Activated CD8-positive, alpha-beta memory T cell treated with anti-CD3 and anti-CD28 coated beads for 4 hours (primary cell): ENCODE data around the gene FOXS1.
A peak's percentile ranks its signal among the peaks of the same experiment; 100 is the strongest.

Experiments
- DNase-seq, 2 donors: peaks; one replicate each; pipeline ENCODE4 v3.0.0-alpha.2; 2020; ENCODE audit warnings: low read depth in 2 of 2

Gene FOXS1

DNA sequence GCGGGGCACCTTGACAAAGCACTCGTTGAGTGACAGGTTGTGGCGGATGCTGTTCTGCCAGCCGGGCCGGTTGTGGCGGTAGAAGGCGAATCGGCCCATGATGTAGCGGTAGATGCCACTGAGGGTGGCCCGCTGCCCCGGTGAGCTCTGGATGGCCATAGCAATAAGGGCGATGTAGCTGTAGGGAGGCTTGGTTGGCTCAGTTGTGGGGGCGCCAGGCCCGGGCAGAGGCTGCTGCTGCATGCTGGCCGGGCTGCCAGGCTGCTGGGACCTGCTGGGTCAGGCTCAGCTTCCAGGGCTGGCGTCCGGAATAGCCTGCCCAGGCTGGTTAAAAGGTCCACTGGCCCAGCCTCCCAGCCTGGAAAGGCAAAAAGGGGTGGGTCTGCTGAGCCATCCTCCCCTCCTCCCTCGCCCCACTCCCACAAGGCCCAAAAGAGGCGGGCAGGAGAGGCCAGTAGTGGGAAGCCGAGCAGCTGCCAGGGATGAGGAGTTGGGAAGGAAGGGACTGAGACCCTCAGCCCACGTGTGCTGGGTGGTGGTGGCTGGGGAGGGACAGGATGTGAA lies at the start of gene FOXS1:
TSS of gene FOXS1 (minus strand) at position 305 of the 564 bp plus-strand sequence. CDS start at position 243, 62 bp downstream.
- no peak for DNase-seq

DNA sequence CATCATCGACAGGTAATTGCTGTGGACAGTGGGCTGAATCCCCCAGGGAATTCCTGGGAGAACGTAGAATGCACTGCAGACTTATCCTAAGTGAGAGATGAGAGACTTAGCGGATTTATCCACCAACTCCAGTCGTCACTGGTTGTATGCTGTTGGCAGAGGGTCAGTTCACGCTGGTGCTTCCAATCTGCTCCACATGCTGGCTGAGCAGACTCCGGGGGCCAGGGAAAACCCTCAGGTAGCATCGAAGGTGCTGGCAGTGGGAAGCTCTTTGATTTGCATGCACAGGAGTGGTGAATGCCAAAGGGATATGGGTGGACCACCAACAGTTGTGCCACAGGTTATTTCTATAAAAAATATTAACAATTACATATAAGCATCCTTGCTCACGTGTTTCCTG lies 45.2 kb upstream of the FOXS1 start:
- no peak for DNase-seq

DNA sequence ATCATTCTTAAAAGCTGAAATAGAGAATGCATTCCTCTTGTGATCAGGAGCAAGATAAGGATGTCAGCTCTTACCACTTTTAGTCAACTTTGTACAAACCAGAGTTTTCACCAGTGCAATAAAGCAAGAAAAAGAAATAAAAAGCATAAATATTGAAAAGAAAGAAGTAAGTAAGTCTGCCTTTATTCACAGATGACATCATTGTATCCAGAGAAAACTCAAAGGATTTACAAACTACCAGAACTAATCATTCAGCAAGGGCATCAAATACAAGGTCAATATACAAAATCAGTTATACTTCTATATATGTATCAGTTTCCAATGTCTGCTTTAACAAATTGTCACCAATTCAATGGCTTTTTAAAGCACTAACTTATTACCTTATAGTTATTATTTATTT lies 38.4 kb upstream of the FOXS1 start:
- no peak for DNase-seq

DNA sequence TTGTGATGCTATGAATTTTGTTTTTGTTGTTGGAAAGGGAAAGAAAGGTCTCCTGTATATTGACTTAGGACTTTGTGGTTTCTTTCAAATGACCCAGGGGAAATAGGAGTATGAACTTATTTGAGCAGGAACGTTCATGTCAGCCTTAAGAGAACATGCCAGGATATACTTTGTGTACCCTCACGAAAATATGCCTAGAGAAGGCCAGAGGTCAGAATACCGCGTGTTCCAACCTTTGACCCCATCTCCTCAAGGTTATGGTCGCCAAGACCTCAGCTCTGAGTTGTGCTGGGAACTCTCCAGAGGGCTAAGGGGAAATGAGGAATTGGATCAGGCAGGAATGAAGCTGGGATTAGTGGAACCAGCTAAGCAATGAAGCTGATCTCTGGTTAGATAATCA lies 36.5 kb upstream of the FOXS1 start:
- DNase-seq, result no peak

DNA sequence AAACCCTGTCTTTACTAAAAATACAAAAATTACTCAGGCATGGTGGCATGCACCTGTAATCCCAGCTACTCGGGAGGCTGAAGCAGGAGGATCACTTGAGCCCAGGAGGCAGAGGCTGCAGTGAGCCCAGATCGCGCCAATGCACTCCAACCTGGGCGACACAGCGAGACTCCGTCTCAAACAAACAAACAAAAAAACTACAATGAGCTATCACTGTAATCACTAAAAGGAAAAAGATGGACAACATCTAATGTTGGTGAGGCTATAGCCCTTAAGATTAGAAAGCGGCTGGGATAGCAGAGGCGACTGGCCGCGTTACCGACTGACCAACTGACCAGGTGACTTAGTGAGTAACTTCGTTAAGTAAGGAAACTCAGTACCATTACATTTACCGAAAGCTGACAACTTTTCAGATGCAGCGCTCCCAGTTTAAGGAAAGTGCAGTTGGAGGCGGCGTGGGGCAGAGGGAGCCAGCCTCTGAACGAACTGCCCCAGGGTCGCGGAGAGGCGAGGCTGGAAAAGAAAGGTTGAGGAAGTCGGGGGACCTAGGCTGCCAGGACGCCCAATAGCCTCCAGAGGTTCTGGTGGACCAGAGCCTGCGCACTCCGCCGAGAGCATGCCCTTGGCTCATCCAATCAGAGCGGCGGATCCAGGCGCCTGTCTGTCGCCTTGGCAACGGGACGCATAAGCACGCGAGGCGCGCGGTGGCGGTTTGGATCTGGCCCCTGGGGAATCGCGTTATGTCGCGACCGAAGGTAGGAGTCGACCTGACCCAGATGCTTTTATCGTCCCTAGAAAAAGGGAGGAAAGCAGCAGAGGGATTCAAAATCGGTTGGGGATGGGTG lies 34.0 kb upstream of the FOXS1 start:
- peak; percentile 56 to 58 for DNase-seq

DNA sequence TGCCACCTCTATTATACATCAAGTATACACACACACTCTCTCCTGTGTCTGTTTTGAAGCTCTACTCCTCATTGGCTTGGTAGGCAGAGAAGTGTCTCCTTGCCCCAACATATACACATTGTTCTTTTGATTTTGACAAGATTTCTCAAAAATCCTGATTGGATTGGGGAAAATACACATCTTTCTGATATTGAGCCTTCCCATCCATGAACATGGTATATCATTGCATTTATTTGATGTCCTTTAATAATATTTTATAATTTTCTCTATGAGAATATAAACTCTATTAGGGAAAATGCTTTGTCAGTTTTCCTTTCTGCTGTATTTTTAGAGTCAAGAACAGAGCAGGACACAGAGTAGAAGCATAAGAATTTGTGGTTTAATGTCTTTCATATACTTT lies 32.3 kb upstream of the FOXS1 start:
- DNase-seq, result no peak

DNA sequence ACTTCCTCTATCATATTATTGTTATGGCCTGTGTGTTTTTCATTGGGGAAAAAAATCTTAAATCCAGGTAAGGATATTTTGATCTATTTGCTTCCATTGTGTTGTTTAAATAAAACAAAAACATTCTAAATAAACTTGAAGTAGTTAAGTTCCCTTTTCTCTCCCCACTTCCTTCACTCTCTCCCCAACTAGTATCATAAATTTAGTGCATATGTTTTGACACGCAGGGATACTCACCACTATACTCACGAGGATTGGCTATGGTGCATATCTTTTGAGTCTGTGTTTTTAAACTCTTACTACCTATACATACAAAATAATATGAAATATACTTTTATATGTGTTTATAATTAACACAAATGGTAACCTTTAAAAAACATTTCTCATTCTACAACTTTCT lies 30.3 kb upstream of the FOXS1 start:
- DNase-seq, result no peak

DNA sequence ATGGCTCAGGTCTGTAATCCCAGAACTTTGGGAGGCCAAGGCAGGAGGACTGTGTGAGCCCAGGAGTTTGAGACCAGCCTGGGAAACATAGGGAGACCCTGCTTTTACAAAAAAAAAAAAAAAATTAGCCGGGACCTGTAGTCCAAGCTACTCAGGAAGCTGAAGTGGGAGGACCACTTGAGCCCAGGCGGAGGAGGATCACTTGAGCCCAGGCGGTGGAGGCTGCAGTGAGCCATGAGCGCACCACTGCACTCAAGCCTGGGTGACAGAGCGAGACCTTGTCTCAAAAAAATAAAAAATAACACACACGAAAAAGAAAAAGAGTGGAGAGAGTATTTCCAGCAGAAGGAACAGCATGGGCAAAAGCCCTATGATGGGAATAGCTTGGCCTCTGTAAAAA lies 27.0 kb upstream of the FOXS1 start:
- no peak for DNase-seq

DNA sequence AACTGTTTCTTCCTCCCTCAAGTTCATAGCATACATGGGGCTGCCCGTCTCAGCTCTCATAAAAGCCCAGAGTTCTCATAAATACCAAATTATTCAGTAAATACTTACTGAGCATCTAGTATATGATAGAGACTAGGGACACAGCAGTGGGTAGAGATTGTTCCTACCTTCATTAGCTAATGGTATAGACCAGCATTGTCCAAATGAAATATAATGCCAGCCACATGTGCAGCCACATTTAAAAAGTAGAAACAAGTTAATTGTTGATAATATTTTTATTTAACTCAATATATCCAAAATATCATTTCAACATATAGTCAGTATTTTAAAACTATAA lies 26.2 kb upstream of the FOXS1 start:
- no peak for DNase-seq

DNA sequence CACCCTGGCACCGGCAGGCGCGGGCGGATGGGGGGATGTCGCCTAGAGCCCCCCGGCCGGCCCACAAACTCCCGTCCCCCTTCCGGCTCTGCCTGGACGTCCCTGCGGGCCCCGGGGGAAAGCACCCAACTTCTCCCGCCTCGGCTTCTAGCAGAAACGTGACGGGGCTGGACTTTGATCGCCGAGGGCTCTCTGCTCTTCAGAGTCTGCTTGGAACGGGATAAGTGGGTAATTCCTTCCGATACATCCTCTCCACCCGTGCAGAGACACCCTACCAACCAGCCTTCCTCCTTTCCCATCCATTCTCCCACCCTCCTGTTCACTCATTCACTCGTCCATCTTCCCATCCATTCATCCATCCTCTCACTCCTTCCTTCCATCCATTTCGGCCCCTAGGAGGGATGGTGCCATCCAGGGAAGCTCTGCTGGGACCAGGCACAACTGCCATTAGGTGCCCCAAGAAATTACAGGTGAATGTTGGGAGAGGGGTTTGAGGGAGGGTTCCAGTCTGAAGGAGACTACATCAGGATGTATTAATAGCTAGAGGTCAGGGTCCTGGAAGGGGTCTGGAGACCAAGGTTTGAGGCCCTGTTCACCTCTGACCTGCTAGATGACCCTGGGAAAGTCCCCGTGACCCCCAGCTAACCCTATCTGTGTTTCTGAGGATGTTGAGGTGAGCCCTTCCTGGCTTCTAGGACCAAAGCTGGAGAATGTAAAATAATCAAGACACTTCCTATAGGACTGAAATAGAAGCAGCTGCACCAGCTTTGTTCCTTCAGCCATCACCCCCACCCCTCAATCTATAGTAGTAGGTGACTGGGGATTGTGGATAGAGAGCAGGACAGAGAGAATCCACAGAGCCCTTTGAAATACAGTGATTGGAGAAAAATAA lies 25.6 kb upstream of the FOXS1 start:
- no peak for DNase-seq

DNA sequence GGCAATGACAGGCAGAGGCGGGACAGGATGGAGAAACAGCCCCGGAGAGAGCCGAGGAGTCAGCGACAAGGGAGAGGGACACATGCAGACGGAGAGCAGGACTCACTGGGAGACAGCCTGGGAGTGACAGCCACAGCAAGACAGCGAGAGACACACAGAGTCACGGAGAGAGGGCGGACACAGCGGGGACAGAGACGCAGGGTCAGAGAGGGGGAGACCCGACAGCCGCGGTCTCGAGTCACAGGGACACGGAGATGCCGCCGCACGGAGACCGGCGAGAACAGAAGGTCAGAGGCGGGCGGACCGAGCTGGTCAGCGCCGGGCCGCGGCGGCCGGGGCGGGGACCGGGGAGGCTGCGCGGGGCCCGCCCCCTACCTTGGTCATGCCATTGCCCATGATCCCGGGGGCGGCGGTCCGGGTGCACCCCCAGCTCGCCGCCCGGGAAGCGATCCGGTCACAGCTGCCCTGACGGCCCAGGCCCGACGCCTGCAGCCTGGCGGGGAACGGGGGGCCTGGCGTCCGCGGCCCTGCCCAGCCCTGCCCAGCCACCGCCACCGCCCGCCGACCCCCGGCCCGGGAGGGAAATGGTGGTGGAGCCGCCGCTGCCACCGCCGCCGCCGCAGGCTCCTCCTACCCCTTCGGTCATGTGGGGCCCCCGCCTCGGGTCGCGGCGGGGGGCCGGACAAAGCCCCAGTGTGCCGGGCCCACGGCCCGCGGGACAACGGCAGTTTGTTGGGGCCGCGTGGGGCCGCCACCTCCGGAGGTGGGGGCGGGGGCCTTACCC lies 24.7 kb upstream of the FOXS1 start, which contains the start of the genes DUSP15 and TTLL9:
TSS of gene DUSP15 (minus strand) at position 586 of the 784 bp plus-strand sequence. CDS start at position 396, 190 bp downstream.
TSS of gene TTLL9 (plus strand) at position 693 of the 784 bp plus-strand sequence. CDS start 493 bp downstream, outside the sequence.
- DNase-seq, result no peak

DNA sequence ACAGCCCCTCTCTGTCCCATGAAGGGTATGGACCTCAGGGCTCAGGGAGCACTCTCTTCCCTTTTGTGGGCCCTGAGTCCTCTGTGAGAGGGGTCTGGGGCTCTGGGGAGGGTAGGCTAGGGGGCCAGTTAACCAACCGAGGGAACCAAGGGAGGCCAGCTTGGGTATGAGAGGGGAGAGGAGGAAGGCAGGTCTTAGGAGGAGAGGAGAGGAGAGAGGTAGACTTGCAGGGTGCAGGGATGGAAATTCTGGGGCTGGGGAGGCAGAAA lies 24.2 kb upstream of the FOXS1 start:
- DNase-seq, result no peak

DNA sequence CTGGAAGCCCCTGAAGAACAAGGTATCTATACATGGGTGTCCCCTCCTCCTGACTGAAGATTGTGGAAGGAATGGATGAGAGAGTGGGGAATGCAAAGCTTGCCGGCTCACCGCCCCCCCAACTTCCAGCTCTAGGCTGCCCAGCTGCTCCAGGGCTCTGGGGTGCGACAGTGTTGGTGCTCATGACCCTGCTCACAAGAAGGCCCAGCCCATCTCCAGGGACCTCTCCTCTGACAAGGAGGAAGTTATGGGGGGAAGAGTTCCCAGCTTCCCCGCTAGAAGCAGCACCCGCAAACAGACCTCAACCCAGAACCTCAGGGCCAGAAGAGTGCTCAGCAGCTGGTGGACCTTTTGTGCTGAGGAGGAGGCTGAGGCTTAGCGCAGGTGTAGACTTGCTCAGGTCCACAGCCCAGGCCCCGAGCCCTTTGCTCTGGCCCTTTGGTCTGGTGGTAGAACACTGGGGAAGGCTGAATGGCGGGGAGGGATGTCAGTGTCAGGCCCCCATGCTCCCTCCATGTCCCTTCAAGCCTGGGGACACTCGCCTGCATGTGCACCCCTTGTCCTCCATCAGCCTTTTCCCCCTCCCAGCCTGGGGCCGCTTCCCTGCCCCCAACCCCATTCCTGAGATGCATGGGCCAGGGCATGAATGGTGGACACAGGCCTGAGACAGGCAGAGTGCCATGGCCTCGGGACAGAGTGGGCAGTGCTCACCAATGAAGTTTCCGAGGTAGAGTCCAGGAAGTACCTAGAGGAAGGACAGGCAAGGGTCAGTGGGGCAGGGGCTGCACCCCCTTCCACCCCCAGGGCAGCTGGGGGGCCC lies 23.7 kb upstream of the FOXS1 start:
- no peak for DNase-seq

DNA sequence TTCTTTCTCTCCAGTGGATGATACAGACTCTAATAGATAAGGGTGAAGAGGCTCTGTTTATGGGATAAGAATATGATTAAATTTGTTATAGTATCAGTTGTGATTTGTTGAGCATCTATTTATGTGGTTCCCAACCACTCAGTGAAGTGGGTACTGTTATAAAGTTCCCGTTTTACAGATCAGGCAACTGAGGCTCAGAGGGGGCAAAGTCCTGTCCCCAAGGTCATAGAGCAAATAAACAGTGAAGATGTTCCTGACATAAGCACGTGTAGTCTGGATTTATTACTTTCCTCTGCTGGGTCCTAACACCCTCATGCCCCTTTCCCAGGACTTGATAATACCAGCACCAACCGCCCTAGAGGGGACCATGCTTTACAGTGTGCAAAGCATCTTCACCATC lies 20.8 kb upstream of the FOXS1 start:
- DNase-seq, result no peak

DNA sequence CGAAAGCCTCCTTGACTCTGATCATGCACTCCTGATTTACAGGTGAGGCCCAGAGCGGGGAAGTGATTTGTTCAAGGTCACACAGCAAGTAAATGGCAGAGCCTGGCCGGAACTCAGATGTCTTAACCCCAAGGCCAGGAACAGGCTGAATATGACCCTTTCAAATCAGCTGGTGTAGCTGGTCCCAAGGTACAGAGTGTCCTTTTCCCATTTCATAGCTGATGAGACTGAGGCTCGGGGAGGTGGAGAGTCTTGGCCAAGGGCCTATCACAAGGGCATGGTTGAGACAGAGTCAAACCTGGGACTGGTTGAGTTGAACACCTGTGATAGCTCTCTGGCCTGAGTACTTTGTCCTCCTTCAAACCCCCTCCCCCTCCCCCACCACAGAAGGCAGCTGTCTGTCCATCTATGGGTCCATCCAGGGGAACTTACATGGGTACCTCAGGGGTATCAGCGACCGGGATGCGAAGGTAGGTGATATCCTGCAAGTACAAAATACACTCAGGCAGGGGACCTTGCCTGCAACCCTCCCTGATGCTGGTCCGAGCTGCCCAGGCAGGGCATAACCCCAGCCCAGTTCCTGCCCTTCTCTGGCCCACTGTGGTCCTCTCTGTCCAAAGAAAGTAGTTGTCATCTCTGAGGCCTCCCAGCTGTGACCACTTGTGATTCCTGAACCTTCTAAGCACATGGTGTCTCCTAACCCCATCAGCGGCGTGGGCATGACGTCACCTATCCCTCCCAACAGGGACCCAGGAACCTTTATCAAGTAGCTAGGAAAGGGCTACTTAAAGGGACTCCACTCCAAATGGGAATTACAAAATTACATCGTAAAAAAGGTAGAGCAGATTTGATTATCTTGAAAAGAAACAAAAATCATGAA lies 19.4 kb upstream of the FOXS1 start:
- no peak for DNase-seq

DNA sequence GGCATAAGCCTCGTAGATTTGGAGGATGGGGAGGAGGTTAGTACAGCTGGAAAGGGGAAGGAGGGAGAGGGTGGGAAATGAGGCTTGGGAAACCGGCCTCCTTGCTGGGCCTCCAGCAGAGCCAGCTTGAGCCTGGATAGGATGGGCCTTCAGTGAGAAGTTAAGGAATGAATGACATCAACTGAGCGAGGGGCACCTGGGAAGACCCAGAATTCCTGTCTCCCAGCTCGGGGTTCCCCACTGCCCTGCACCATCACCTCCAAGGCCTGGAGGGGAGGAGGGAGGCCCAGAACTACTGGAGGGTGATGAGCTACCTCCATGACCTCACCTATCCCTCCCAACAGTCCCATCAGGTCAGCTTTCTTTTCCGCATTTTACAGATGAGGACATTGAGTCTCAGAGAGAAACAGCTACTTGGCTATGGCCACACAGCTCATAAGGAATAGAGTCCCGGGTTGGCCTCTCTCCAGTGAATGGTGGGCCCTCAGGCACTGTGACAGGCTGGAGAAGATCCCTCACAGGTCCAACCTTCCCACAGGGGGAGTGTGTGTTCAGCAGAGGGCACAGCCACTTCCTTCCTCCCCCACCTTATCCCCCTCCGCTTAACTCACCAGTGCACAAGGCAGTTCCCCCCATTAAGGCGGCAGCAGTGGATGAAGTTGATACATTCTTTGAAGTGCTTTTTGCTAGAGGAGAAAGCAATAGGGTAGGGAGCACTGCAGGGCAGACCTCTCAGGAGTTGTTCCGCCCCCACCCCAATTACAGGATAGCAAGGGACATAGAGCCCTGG lies 18.1 kb upstream of the FOXS1 start:
- no peak for DNase-seq

DNA sequence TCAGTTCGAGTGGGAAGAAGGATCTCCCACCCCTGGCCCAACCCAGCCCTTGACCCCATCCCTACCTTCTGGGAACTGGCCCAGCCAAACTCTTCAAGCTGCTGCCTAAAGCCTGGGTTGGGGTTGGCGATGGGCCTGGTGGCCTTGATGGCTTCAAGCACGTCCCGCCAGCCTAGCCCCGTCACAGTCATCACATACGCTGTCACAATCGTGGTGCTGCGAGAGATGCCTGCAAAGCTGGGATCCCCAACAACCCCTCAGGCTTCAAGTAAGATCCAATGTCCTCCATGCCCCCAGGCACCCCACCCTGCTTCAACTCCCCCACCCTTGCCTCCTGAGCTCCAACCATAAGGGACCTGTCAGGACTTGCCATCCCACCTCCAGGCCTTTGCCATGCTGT lies 17.1 kb upstream of the FOXS1 start:
- DNase-seq, result no peak

DNA sequence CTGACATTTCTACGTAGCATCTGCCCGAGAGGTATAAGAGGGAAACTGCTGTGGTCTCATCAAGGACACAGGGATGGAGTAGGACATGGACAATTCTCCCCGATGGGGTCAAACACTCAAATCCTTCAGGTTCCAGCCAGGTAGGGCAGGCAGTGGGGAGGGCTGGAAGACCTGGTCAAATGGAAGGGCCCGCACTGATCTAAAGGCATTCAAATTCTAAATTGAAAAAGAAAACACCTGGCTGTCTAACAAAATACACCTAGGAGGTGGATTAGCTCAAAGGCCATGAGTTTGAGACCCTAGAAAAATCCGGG lies 16.7 kb upstream of the FOXS1 start:
- DNase-seq, result no peak

DNA sequence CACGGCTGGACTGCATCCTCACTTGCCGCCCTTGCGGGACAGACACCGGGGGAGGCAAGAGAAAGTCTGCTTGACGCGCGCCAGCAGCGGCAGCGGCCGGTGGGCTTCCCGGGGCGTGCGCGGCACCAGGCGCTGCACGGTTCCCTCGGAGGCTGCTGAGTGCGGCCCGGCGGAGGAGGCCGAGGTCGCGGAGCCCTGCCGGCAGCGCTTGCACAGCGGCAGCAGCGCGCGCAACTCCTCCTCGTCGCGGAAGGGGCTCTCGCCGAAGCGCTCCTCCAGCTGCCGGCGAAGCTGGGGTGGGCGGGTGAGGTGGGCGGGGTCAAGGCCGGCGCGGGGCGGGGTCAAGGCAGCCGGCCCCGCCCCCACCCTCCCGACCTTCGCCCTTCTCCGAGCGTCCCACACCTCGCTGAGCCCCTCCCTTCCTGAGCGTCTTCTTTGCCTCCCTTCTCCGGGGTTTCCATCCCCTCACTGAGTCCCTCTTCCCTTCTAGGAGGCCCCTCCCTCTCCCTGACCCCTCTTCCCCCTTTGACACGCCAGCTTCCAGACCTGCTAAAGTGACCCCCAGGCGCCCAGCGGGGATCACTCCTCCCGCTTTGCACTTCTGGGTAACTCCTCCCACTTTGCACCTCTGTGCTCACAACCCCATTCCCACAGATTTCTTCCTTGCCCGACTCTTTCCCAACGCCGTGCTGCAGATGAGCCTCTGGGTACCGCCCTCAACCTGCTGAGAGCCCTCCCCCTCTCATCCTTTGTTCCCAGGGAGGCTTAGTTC lies 16.2 kb upstream of the FOXS1 start:
- peak; percentile 32 to 46 for DNase-seq
